ENCODE results near the gene DVL3. TPM values are rescaled to one million over a fixed set of nuclear protein-coding genes. Genes with fewer than 3 reads are reported as not detected.

Gene DVL3
- total RNA-seq, 1 experiment from 2014 or later = 76.2 TPM

- TF ChIP-seq GTF2I (CRISPR knock-in tag; conservative IDR thresholded peaks at IDR 0.05) (no peak), FOXP1 (CRISPR knock-in tag; IDR thresholded peaks at IDR 0.05; ENCODE audit: borderline replicate concordance) (no peak), NFYB (CRISPR knock-in tag; conservative IDR thresholded peaks at IDR 0.05; ENCODE audit: low read depth) (no peak), MYBL2 (CRISPR knock-in tag; IDR thresholded peaks at IDR 0.05) (no peak), NR1H2 (CRISPR knock-in tag; IDR thresholded peaks at IDR 0.05) (no peak), ZSCAN18 (CRISPR knock-in tag; IDR thresholded peaks at IDR 0.05) (no peak), ARID4B (CRISPR knock-in tag; IDR thresholded peaks at IDR 0.05; ENCODE audit: borderline replicate concordance) (no peak), STAT6 (CRISPR knock-in tag; conservative IDR thresholded peaks at IDR 0.05; ENCODE audit: low read depth) (no peak), USF2 (CRISPR knock-in tag; IDR thresholded peaks at IDR 0.05) (no peak), ZNF512 (CRISPR knock-in tag; IDR thresholded peaks at IDR 0.05; ENCODE audit: borderline replicate concordance) (no peak), E2F4 (CRISPR knock-in tag; IDR thresholded peaks at IDR 0.05; ENCODE audit: borderline replicate concordance, low read depth) (no peak), ERG (CRISPR knock-in tag; IDR thresholded peaks at IDR 0.05) (no peak), KAT7 (CRISPR knock-in tag; IDR thresholded peaks at IDR 0.05; ENCODE audit: borderline replicate concordance) (no peak), ESRRA (CRISPR knock-in tag; IDR thresholded peaks at IDR 0.05; ENCODE audit: borderline replicate concordance) (no peak), RELA (CRISPR knock-in tag; IDR thresholded peaks at IDR 0.05; ENCODE audit: borderline replicate concordance) (no peak), FOXK1 (CRISPR knock-in tag; IDR thresholded peaks at IDR 0.05) (no peak), ZNF317 (CRISPR knock-in tag; IDR thresholded peaks at IDR 0.05; ENCODE audit: borderline replicate concordance, low read depth) (no peak), ZNF425 (CRISPR knock-in tag; conservative IDR thresholded peaks at IDR 0.05) (no peak)
- peaks cover 14% of the 10 kb centered on the region for H3K4me1 Mint-ChIP-seq
- peaks cover 28% of the 10 kb centered on the region for H3K36me3 Mint-ChIP-seq
- ATAC-seq (no peak), DNase-seq (ENCODE audit: low spot score) (no peak)
- POLR2A ChIA-PET = no interaction called here
- no peak overlapping the region for H3K4me3 Mint-ChIP-seq
- CTCF ChIA-PET = interaction anchor here (1.5 kb wide), 1 partner anchor 118 kb away, joined by 3 read pairs; no protein-coding TSS in a partner anchor
- H3K27ac Mint-ChIP-seq = peak overlapping the region; percentile 78
- H3K27me3 Mint-ChIP-seq (ENCODE audit: low read depth) = no peaks in the 10 kb centered on the region
- no peaks in the 10 kb centered on the region for H3K9me3 Mint-ChIP-seq
Measured at GRCh38 chr3:184171562-184171961, 16.4 kb downstream of the DVL3 start.

Data from WTC11 (cell line).